K562 (cell line): ENCODE data around the gene HDAC9. TPM values are rescaled to one million over a fixed set of nuclear protein-coding genes. Genes with fewer than 3 reads are reported as not detected.

Experiments used
- ATAC-seq: fragments of 200-7000 bp; cut with Tn5 transposase; 3 replicates; pipeline ENCODE4 v1.9.1; 2020; ENCODE audit warnings: moderate library complexity
- BruUV-seq: library from RNA; stranded (reverse); fragments of 400-500 nt; replicated peaks from 2 replicates; lab custom pipeline; 2021; lab: Mats Ljungman, UMichigan
- CTCF ChIA-PET: fragments of 300-600 bp; formaldehyde crosslinking; extraction: SDS; loops from one replicate; lab custom pipeline; 2021; ENCODE audit warnings: low intra/inter-chr PET ratio; lab: Yijun Ruan, JAX
- POLR2A ChIA-PET: fragments of 300-600, 350-650 bp; sonication (Branson Sonifier 250); formaldehyde crosslinking; extraction: SDS; loops from one replicate; lab custom pipeline; 2021; ENCODE audit warnings: antibody characterized with exemption, inconsistent platforms; lab: Yijun Ruan, JAX
- DNase-seq, 4 experiments: peaks; one replicate each; pipeline versions ENCODE4 v3.0.0 to v3.0.0-alpha.2; 2011 to 2018; ENCODE audit warnings: low spot score in 3 of 4, mixed read lengths in 3 of 4; ENCODE audit errors: extremely low read depth in 1 of 4
- FAIRE-seq: peaks from 2 replicates; lab custom pipeline; 2011; peaks lifted over from hg19 to GRCh38; lab: Jason Lieb, UNC
- H2AFZ ChIP-seq: 2 replicates; pipeline ENCODE4 v1.6.0; 2011; ENCODE audit warnings: low read depth, low read length, control low read depth, inconsistent platforms
- H3K27ac ChIP-seq: fragments of 200-600 bp; 3 replicates; pipeline ENCODE4 v1.8.0; 2011; ENCODE audit warnings: low read depth, mild to moderate bottlenecking, control low read depth, inconsistent platforms, low read length, moderate library complexity, mixed read lengths; ENCODE audit errors: extremely low read depth
- H3K27me3 ChIP-seq, 2 experiments: fragments of 300-600 bp in 1 of 2; 2 replicates in 1 of 2; 3 replicates in 1 of 2; pipeline versions ENCODE4 v1.6.0 to v1.8.0; 2011; ENCODE audit warnings: inconsistent platforms in 2 of 2, low read length in 2 of 2, mild to moderate bottlenecking in 1 of 2, mixed read lengths in 1 of 2, moderate library complexity in 1 of 2; ENCODE audit not compliant: control insufficient read depth in 2 of 2, insufficient read depth in 2 of 2
- H3K36me3 ChIP-seq: fragments of 300-600 bp; 3 replicates; pipeline ENCODE4 v1.8.0; 2011; ENCODE audit warnings: mild to moderate bottlenecking, low read length, inconsistent platforms; ENCODE audit not compliant: control insufficient read depth, insufficient read depth
- H3K4me1 ChIP-seq, 2 experiments: fragments of 200-600 bp in 1 of 2; replicated peaks in 1 of 2; 2 replicates in 1 of 2; 3 replicates in 1 of 2; pipeline versions ENCODE4 v1.5.1 to v1.8.0; 2011; ENCODE audit warnings: inconsistent platforms in 2 of 2, low read length in 2 of 2, mild to moderate bottlenecking in 1 of 2, mixed read lengths in 1 of 2, moderate library complexity in 1 of 2; ENCODE audit not compliant: control insufficient read depth in 2 of 2, insufficient read depth in 2 of 2
- H3K4me2 ChIP-seq: 2 replicates; pipeline ENCODE4 v1.6.1; 2011; ENCODE audit warnings: low read length, control low read depth, inconsistent platforms, mixed read lengths; ENCODE audit not compliant: insufficient read depth
- H3K4me3 ChIP-seq: fragments of 200-600 bp; sonication (generic), shearing (Covaris generic); 2 replicates; pipeline ENCODE4 v1.5.1; 2016; ENCODE audit warnings: control low read depth, inconsistent platforms
- H3K79me2 ChIP-seq: fragments of 200-600 bp; 3 replicates; pipeline ENCODE4 v1.8.0; 2011; ENCODE audit warnings: low read length, inconsistent platforms; ENCODE audit not compliant: control insufficient read depth, insufficient read depth
- H3K9ac ChIP-seq, 2 experiments: 2 replicates each; pipeline versions ENCODE4 v1.6.0 to v1.6.1; 2011; ENCODE audit warnings: low read depth in 2 of 2, low read length in 2 of 2, control low read depth in 1 of 2, inconsistent platforms in 1 of 2, mild to moderate bottlenecking in 1 of 2, mixed read lengths in 1 of 2; ENCODE audit not compliant: insufficient read depth in 1 of 2
- H3K9me1 ChIP-seq: one replicate; pipeline ENCODE4 v1.6.0; 2011; ENCODE audit warnings: inconsistent platforms, mild to moderate bottlenecking, low read length, moderate library complexity; ENCODE audit not compliant: control insufficient read depth, insufficient read depth
- H3K9me3 ChIP-seq: replicated peaks from 2 replicates; pipeline ENCODE4 v1.5.1; 2011; ENCODE audit warnings: low read depth, low read length, inconsistent platforms; ENCODE audit not compliant: control insufficient read depth, insufficient read depth
- H4K20me1 ChIP-seq: replicated peaks from 2 replicates; pipeline ENCODE4 v1.6.1; 2011; ENCODE audit warnings: low read length, inconsistent platforms, mixed read lengths; ENCODE audit not compliant: control insufficient read depth, insufficient read depth
- ATF2 ChIP-seq: sonication (generic); formaldehyde crosslinking; IDR thresholded peaks from 2 replicates; pipeline ENCODE4 v1.8.1; 2022; ENCODE audit warnings: missing genetic modification reagents
- CBX2 ChIP-seq: fragments of 200-600 bp; sonication (generic); IDR thresholded peaks from one replicate; pipeline ENCODE4 v1.6.1; 2012; ENCODE audit warnings: mild to moderate bottlenecking, low read length, inconsistent platforms; ENCODE audit not compliant: insufficient read depth, poor library complexity, severe bottlenecking
- CTCFL ChIP-seq: IDR thresholded peaks from 2 replicates; pipeline ENCODE4 v1.6.1; 2011; ENCODE audit warnings: borderline replicate concordance, low read depth, mild to moderate bottlenecking, moderate library complexity, low read length; ENCODE audit not compliant: insufficient read depth, poor library complexity, severe bottlenecking
- DPF2 ChIP-seq: fragments of 450-650 bp; IDR thresholded peaks from 2 replicates; pipeline ENCODE4 v1.6.1; 2016
- FIP1L1 ChIP-seq: fragments of 200-400 bp; formaldehyde crosslinking; IDR thresholded peaks from 2 replicates; pipeline ENCODE4 v1.6.1; 2018; ENCODE audit warnings: mild to moderate bottlenecking, low read depth, low read length; ENCODE audit not compliant: poor library complexity, severe bottlenecking
- FOXA1 ChIP-seq: fragments of 450-650 bp; IDR thresholded peaks from 2 replicates; pipeline ENCODE4 v1.6.1; 2016; ENCODE audit warnings: mild to moderate bottlenecking, borderline replicate concordance
- GTF2F1 ChIP-seq: IDR thresholded peaks from 2 replicates; pipeline ENCODE4 v1.6.1; 2011; ENCODE audit warnings: low read depth, low read length, improper control_type of control experiment
- IFI16 ChIP-seq: fragments of 250-450 bp; sonication (Bioruptor Pico); IDR thresholded peaks from 2 replicates; pipeline ENCODE4 v2.1.2; 2022; ENCODE audit warnings: mild to moderate bottlenecking, inconsistent platforms
- ILF3 ChIP-seq: fragments of 450-650 bp; IDR thresholded peaks from 2 replicates; pipeline ENCODE4 v1.6.1; 2018; ENCODE audit warnings: antibody characterized with exemption, mild to moderate bottlenecking, moderate library complexity, borderline replicate concordance
- MEIS2 ChIP-seq: fragments of 450-650 bp; IDR thresholded peaks from 2 replicates; pipeline ENCODE4 v1.6.1; 2014; ENCODE audit warnings: mild to moderate bottlenecking; ENCODE audit not compliant: partially characterized antibody
- MTF1 ChIP-seq: fragments of 250-450 bp; sonication (Bioruptor Pico); IDR thresholded peaks from 2 replicates; pipeline ENCODE4 v1.9.0; 2021; ENCODE audit warnings: moderate library complexity, mild to moderate bottlenecking, inconsistent platforms, borderline replicate concordance
- PHF21A ChIP-seq: fragments of 450-650 bp; IDR thresholded peaks from 2 replicates; pipeline ENCODE4 v1.6.1; 2017; ENCODE audit warnings: low read depth, borderline replicate concordance
- PHTF2 ChIP-seq: fragments of 250-450 bp; sonication (Bioruptor Pico); IDR thresholded peaks from 2 replicates; pipeline ENCODE4 v1.5.0; 2021; ENCODE audit warnings: mild to moderate bottlenecking
- RBM22 ChIP-seq: fragments of 200-400 bp; formaldehyde crosslinking; IDR thresholded peaks from 2 replicates; pipeline ENCODE4 v1.6.1; 2018; ENCODE audit warnings: low read length, low read depth; ENCODE audit not compliant: poor library complexity, severe bottlenecking
- SMAD4 ChIP-seq: fragments of 250-450 bp; sonication (Bioruptor Pico); conservative IDR thresholded peaks from 2 replicates; pipeline ENCODE4 v1.8.0; 2021; ENCODE audit warnings: inconsistent platforms, mild to moderate bottlenecking, moderate library complexity
- SMARCE1 ChIP-seq: fragments of 450-650 bp; IDR thresholded peaks from 2 replicates; pipeline ENCODE4 v1.7.1; 2016; ENCODE audit warnings: mild to moderate bottlenecking
- TAF1 ChIP-seq: IDR thresholded peaks from 2 replicates; pipeline ENCODE4 v1.6.1; 2011; ENCODE audit warnings: mild to moderate bottlenecking, low read length, moderate library complexity; ENCODE audit not compliant: insufficient read depth, control insufficient read depth, severe bottlenecking; ENCODE audit errors: extremely low read depth
- ZBTB1 ChIP-seq: sonication (generic); formaldehyde crosslinking; IDR thresholded peaks from 2 replicates; pipeline ENCODE4 v1.8.1; 2023; ENCODE audit warnings: missing genetic modification reagents, low read depth, mild to moderate bottlenecking, borderline replicate concordance
- ZNF639 ChIP-seq, 2 experiments: fragments of 200-800 bp in 1 of 2; sonication (Bioruptor generic) in 1 of 2; sonication (generic) in 1 of 2; formaldehyde crosslinking in 1 of 2; IDR thresholded peaks in 1 of 2; conservative IDR thresholded peaks in 1 of 2; 2 replicates each; pipeline versions ENCODE4 v1.5.0 to v1.6.1; 2016 to 2020; ENCODE audit warnings: missing compliant biosample characterization in 1 of 2, missing genetic modification characterization in 1 of 2, missing genetic modification reagents in 1 of 2
- WGBS: fragments of 100-300 bp; shearing (Covaris generic); methylation state at CpG from one replicate; pipeline ENCODE4 v1.1.6; 2016; ENCODE audit warnings: low coverage, mixed read lengths; ENCODE audit not compliant: insufficient coverage; ENCODE audit errors: missing lambda C conversion rate; 5-methylcytosine and 5-hydroxymethylcytosine counted together
- in situ Hi-C: fragments of 300-500 bp; cut with MboI; formaldehyde crosslinking; loops from 4 replicates; pipeline ENCODE4 v1.15.0; 2018; ENCODE audit warnings: inconsistent platforms, mixed read lengths
- intact Hi-C: fragments of 100-400 bp; cut with micrococcal nuclease; formaldehyde crosslinking; loops from 2 replicates; pipeline ENCODE4 v1.14.2; 2022
- polyA plus RNA-seq, 8 experiments: library from polyadenylated mRNA; depleted of rRNA in 4 of 8; stranded (reverse) in 5 of 8; unstranded in 3 of 8; fragments of >200 nt; fragmentation: Nextera tagmentation in 2 of 8; fragmentation: Illumina TruSeq in 1 of 8; extraction: Ambion mirVana in 2 of 8; extraction: Trizol in 1 of 8; gene quantifications; 2 replicates each; pipeline versions ENCODE4 v1.2.1 to v1.2.3, GENCODE V29; 2011 to 2014; ENCODE audit warnings: inconsistent platforms in 1 of 8, missing spikeins in 1 of 8
- total RNA-seq, 7 experiments: library from RNA; depleted of rRNA in 6 of 7; stranded (reverse); fragments of >200 nt in 6 of 7; fragmentation: Illumina TruSeq in 2 of 7; extraction: Trizol in 2 of 7; gene quantifications; 2 replicates each; pipeline versions ENCODE4 v1.2.1 to v1.2.3, GENCODE V29; 2011 to 2021; ENCODE audit warnings: low replicate concordance in 1 of 7

HDAC9 gene
- total and polyA plus RNA-seq, 9 of the 15 experiments (the other 6 are each of a cell fraction or from before 2014, with no cell fraction given): 0.08 to 0.91 (median 0.33) TPM

GRCh38 chr7:18540396-18540795, 44.8 kb downstream of the HDAC9 start:
- H3K79me2 ChIP-seq: no peaks in the 10 kb centered on the region
- in situ Hi-C loops: no loop called here
- no TSS peak for BruUV-seq
- intact Hi-C loops: no loop called here
- H3K9ac ChIP-seq: no peak overlapping the region
- ChIA-PET POLR2A (no interaction called here), CTCF (interaction anchor here (0.6 kb wide), 1 partner anchor 17 kb away, joined by 3 read pairs; no protein-coding TSS in a partner anchor)
- H3K27me3 ChIP-seq: no peaks in the 10 kb centered on the region
- H4K20me1 ChIP-seq: no peaks in the 10 kb centered on the region
- H3K9me1 ChIP-seq: no peaks in the 10 kb centered on the region
- no peak overlapping the region for H3K4me3 ChIP-seq
- H3K36me3 ChIP-seq: no peaks in the 10 kb centered on the region
- DNase-seq (no peak), ATAC-seq (no peak), FAIRE-seq (no peak)
- no peak overlapping the region for H3K27ac ChIP-seq
- WGBS: 0% methylated on average over 1 of the region's 1 CpG
- no peak for TF ChIP-seq ZNF639 (CRISPR knock-in tag; conservative IDR thresholded peaks at IDR 0.05 in 1 of 2, IDR thresholded peaks at IDR 0.05 in 1 of 2)
- no peak for TF ChIP-seq FIP1L1
- TF ChIP-seq TAF1: no peak
- TF ChIP-seq PHTF2 (CRISPR knock-in tag): no peak
- TF ChIP-seq SMAD4 (CRISPR knock-in tag): no peak
- no peak for TF ChIP-seq CBX2
- TF ChIP-seq IFI16 (CRISPR knock-in tag): no peak
- TF ChIP-seq ILF3: no peak
- no peak for TF ChIP-seq ATF2
- no peak for TF ChIP-seq DPF2
- no peak for TF ChIP-seq PHF21A
- no peak for TF ChIP-seq FOXA1
- no peak for TF ChIP-seq CTCFL
- no peak for TF ChIP-seq RBM22
- no peak for TF ChIP-seq GTF2F1
- no peak for TF ChIP-seq ZBTB1 (CRISPR knock-in tag)
- TF ChIP-seq MTF1 (CRISPR knock-in tag): no peak
- no peak for TF ChIP-seq SMARCE1
- no peak for TF ChIP-seq MEIS2
- H3K9me3 ChIP-seq: no peaks in the 10 kb centered on the region
- H2AFZ ChIP-seq: no peak overlapping the region
- no peak overlapping the region for H3K4me2 ChIP-seq
- H3K4me1 ChIP-seq: no peaks in the 10 kb centered on the region
